ENCODE data around the gene CC2D1B. TPM values are rescaled to one million over a fixed set of nuclear protein-coding genes. Genes with fewer than 3 reads are reported as not detected.

Gene CC2D1B
- total RNA-seq, 1 experiment from 2014 or later, result 22.6 TPM

GRCh38 chr1:52414942-52415341, 48.9 kb upstream of the CC2D1B start (continued):
- TF ChIP-seq, protein P1, sequence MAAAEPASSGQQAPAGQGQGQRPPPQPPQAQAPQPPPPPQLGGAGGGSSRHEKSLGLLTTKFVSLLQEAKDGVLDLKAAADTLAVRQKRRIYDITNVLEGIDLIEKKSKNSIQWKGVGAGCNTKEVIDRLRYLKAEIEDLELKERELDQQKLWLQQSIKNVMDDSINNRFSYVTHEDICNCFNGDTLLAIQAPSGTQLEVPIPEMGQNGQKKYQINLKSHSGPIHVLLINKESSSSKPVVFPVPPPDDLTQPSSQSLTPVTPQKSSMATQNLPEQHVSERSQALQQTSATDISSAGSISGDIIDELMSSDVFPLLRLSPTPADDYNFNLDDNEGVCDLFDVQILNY (CRISPR knock-in tag; IDR thresholded peaks at IDR 0.05), result no peak
- TF ChIP-seq, protein P2, sequence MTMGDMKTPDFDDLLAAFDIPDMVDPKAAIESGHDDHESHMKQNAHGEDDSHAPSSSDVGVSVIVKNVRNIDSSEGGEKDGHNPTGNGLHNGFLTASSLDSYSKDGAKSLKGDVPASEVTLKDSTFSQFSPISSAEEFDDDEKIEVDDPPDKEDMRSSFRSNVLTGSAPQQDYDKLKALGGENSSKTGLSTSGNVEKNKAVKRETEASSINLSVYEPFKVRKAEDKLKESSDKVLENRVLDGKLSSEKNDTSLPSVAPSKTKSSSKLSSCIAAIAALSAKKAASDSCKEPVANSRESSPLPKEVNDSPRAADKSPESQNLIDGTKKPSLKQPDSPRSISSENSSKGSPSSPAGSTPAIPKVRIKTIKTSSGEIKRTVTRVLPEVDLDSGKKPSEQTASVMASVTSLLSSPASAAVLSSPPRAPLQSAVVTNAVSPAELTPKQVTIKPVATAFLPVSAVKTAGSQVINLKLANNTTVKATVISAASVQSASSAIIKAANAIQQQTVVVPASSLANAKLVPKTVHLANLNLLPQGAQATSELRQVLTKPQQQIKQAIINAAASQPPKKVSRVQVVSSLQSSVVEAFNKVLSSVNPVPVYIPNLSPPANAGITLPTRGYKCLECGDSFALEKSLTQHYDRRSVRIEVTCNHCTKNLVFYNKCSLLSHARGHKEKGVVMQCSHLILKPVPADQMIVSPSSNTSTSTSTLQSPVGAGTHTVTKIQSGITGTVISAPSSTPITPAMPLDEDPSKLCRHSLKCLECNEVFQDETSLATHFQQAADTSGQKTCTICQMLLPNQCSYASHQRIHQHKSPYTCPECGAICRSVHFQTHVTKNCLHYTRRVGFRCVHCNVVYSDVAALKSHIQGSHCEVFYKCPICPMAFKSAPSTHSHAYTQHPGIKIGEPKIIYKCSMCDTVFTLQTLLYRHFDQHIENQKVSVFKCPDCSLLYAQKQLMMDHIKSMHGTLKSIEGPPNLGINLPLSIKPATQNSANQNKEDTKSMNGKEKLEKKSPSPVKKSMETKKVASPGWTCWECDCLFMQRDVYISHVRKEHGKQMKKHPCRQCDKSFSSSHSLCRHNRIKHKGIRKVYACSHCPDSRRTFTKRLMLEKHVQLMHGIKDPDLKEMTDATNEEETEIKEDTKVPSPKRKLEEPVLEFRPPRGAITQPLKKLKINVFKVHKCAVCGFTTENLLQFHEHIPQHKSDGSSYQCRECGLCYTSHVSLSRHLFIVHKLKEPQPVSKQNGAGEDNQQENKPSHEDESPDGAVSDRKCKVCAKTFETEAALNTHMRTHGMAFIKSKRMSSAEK (CRISPR knock-in tag; IDR thresholded peaks at IDR 0.05; ENCODE audit: borderline replicate concordance), result no peak
- TF ChIP-seq OVOL2 (CRISPR knock-in tag; IDR thresholded peaks at IDR 0.05; ENCODE audit: borderline replicate concordance) (no peak), TCF7 (CRISPR knock-in tag; IDR thresholded peaks at IDR 0.05; ENCODE audit: low read depth) (no peak), ZBTB43 (CRISPR knock-in tag; IDR thresholded peaks at IDR 0.05) (no peak), ZNF416 (CRISPR knock-in tag; IDR thresholded peaks at IDR 0.05) (no peak), GTF2I (CRISPR knock-in tag; conservative IDR thresholded peaks at IDR 0.05) (no peak), ELF4 (CRISPR knock-in tag; IDR thresholded peaks at IDR 0.05; ENCODE audit: low read depth) (no peak)

DNA sequence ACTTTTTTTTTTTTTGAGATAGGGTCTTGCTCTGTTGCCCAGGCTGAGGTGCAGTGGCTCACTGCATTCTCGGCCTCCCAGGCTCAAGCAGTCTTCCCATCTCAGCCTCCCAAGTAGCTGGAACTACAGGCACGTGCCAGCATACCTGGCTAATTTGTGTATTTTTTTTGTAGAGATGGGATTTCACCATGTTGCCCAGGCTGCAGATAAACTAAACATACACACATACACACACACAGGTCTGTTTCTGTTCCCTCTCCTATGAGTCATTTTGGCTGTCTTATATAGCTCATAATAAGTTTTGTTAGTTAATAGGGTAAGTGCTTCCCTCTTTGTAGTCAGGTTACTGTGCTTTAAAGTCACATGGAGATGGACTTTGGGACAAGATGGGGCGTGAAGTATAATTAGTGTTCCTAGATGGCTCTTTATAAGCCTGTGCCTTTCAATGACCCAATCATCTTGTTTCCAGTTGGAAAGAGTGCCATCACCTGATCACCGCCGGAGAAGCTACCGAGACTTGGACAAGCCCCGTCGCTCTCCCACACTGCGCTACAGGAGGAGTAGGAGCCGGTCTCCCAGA, 47.5 kb upstream of the CC2D1B start:
- ATAC-seq (no peak), DNase-seq (ENCODE audit: low spot score) (no peak)
- Mint-ChIP-seq H3K27me3 (ENCODE audit: low read depth) (no peaks in the 10 kb centered on the region), H3K4me1 (no peaks in the 10 kb centered on the region), H3K9me3 (no peaks in the 10 kb centered on the region), H3K4me3 (no peak overlapping the region), H3K27ac (no peak overlapping the region), H3K36me3 (peaks cover 75% of the 10 kb centered on the region)
- POLR2A ChIA-PET, result no interaction called here
- CTCF ChIA-PET, result no interaction called here
- TF ChIP-seq CTCF (IDR thresholded peaks at IDR 0.05), result no peak
- TF ChIP-seq ZNF121 (CRISPR knock-in tag; IDR thresholded peaks at IDR 0.05), result peak; percentile 76; the same call in 1 of the 2 replicates
- TF ChIP-seq, protein P1 (CRISPR knock-in tag; IDR thresholded peaks at IDR 0.05), result no peak
- TF ChIP-seq E2F4 (CRISPR knock-in tag; IDR thresholded peaks at IDR 0.05; ENCODE audit: borderline replicate concordance, low read depth), result no peak
- no peak for TF ChIP-seq AR (CRISPR knock-in tag; IDR thresholded peaks at IDR 0.05)
- TF ChIP-seq, protein P3, sequence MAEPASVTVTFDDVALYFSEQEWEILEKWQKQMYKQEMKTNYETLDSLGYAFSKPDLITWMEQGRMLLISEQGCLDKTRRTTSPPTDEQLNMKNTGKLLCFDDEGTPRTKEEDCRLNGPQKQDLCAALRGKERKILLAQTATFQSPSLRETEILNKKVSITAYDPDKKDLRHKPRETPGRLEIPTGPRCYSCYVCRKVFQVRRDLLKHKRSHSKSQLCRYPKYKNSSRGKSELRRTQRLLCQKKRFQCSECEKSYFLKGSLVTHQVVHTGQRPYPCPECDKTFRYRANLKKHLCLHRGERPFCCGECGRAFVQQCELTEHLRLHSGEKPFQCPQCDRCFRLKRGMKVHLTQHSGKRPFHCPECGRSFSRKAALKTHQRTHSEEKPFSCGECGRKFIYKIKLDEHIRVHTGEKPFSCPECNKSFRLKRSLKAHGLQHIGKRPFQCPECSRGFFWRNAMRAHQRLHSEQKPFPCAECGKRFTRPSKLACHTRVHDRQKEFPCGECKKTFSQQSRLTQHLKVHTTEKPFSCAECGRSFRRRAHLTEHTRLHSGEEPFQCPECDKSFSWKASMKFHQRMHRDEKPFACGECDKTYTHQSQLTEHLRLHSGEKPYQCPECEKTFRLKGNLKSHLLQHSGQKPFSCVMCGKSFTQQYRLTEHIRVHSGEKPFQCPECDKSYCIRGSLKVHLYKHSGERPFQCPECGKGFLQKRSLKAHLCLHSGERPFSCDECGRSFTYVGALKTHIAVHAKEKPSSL (CRISPR knock-in tag; conservative IDR thresholded peaks at IDR 0.05), result no peak
- no peak for TF ChIP-seq ZNF281 (CRISPR knock-in tag; IDR thresholded peaks at IDR 0.05)

Measured in WTC11 (cell line).